H1 (cell line): ENCODE results near the gene SLC22A23. TPM values are rescaled to one million over a fixed set of nuclear protein-coding genes. Genes with fewer than 3 reads are reported as not detected.

Source experiments
- CTCF ChIA-PET: fragments of 300-600 bp; sonication (Branson Sonifier 250); formaldehyde crosslinking; loops from one replicate; lab custom pipeline; 2021; ENCODE audit not compliant: partially characterized antibody; lab: Charles Lee
- POLR2A ChIA-PET: fragments of 300-600 bp; sonication (Branson Sonifier 250); formaldehyde crosslinking; loops from one replicate; lab custom pipeline; 2021; ENCODE audit warnings: inconsistent platforms; ENCODE audit not compliant: partially characterized antibody; lab: Charles Lee
- DNase-seq, 2 experiments: peaks; one replicate each; pipeline versions ENCODE4 v3.0.0 to v3.0.0-alpha.2; 2010 to 2022; ENCODE audit warnings: low spot score in 2 of 2, low read depth in 1 of 2, mixed read lengths in 1 of 2
- FAIRE-seq: peaks from 2 replicates; lab custom pipeline; 2011; peaks lifted over from hg19 to GRCh38; lab: Jason Lieb, UNC
- H2AFZ ChIP-seq: 2 replicates; pipeline ENCODE4 v1.8.1; 2012; ENCODE audit warnings: low read length, inconsistent platforms
- H2AK5ac ChIP-seq: 2 replicates; pipeline ENCODE4 v1.6.1; 2013; ENCODE audit warnings: low read depth, low read length
- H2BK120ac ChIP-seq: replicated peaks from 2 replicates; pipeline ENCODE3; 2013; ENCODE audit warnings: low read depth, low read length, inconsistent platforms
- H2BK12ac ChIP-seq: 2 replicates; pipeline ENCODE4 v1.6.1; 2013; ENCODE audit warnings: low read depth, low read length
- H2BK15ac ChIP-seq: 2 replicates; pipeline ENCODE4 v1.6.1; 2013; ENCODE audit warnings: low read length
- H2BK20ac ChIP-seq: 2 replicates; pipeline ENCODE4 v1.6.1; 2013; ENCODE audit warnings: low read length
- H2BK5ac ChIP-seq: 2 replicates; pipeline ENCODE4 v1.6.1; 2013; ENCODE audit warnings: low read depth, low read length
- H3K14ac ChIP-seq: 2 replicates; pipeline ENCODE4 v1.6.1; 2013; ENCODE audit warnings: inconsistent platforms; ENCODE audit not compliant: insufficient read length
- H3K18ac ChIP-seq: 2 replicates; pipeline ENCODE4 v1.6.1; 2013; ENCODE audit warnings: low read length; ENCODE audit errors: extremely low read depth
- H3K23ac ChIP-seq: 2 replicates; pipeline ENCODE4 v1.6.1; 2013; ENCODE audit warnings: inconsistent platforms; ENCODE audit not compliant: insufficient read length
- H3K23me2 ChIP-seq: 2 replicates; pipeline ENCODE4 v1.6.1; 2013; ENCODE audit warnings: low read depth, low read length
- H3K27ac ChIP-seq: 2 replicates; pipeline ENCODE4 v1.6.1; 2011; ENCODE audit warnings: low read depth, low read length, inconsistent platforms
- H3K27me3 ChIP-seq, 4 experiments: replicated peaks in 1 of 4; 1 replicate in 1 of 4; 2 replicates in 3 of 4; pipeline versions ENCODE4 v1.6.1 to v1.8.1; 2011 to 2013; ENCODE audit warnings: low read length in 3 of 4, mild to moderate bottlenecking in 3 of 4, inconsistent platforms in 2 of 4, mixed read lengths in 2 of 4, moderate library complexity in 1 of 4; ENCODE audit not compliant: control insufficient read depth in 3 of 4, insufficient read depth in 3 of 4; ENCODE audit errors: extremely low read depth in 1 of 4
- H3K36me3 ChIP-seq, 4 experiments: 2 replicates each; pipeline versions ENCODE4 v1.6.1 to v1.8.1; 2011 to 2013; ENCODE audit warnings: mild to moderate bottlenecking in 4 of 4, low read length in 3 of 4, moderate library complexity in 2 of 4, control low read depth in 1 of 4, inconsistent platforms in 1 of 4; ENCODE audit not compliant: insufficient read depth in 4 of 4, control insufficient read depth in 2 of 4
- H3K4ac ChIP-seq: replicated peaks from 2 replicates; pipeline ENCODE3; 2013; ENCODE audit warnings: low read length, low read depth, mixed read lengths, inconsistent platforms; ENCODE audit not compliant: insufficient read length
- H3K4me1 ChIP-seq, 4 experiments: replicated peaks in 1 of 4; 1 replicate in 1 of 4; 2 replicates in 3 of 4; pipeline versions ENCODE4 v1.6.1 to v1.8.1; 2011 to 2013; ENCODE audit warnings: low read length in 3 of 4, inconsistent platforms in 2 of 4, mixed read lengths in 1 of 4; ENCODE audit not compliant: insufficient read depth in 4 of 4, control insufficient read depth in 3 of 4
- H3K4me2 ChIP-seq, 2 experiments: 2 replicates each; pipeline versions ENCODE4 v1.6.1 to v1.8.1; 2011 to 2013; ENCODE audit warnings: low read depth in 2 of 2, low read length in 2 of 2, control low read depth in 1 of 2, inconsistent platforms in 1 of 2, mild to moderate bottlenecking in 1 of 2; ENCODE audit not compliant: insufficient read depth in 1 of 2
- H3K4me3 ChIP-seq, 4 experiments: fragments of 200-600, 300-600 bp in 1 of 4; sonication (generic), shearing (Covaris generic), sonication (Bioruptor Twin) in 1 of 4; 2 replicates each; pipeline versions ENCODE4 v1.5.1 to v1.8.1; 2011 to 2016; ENCODE audit warnings: low read length in 4 of 4, low read depth in 3 of 4, control low read depth in 2 of 4, inconsistent platforms in 2 of 4, mild to moderate bottlenecking in 2 of 4, mixed read lengths in 1 of 4, moderate library complexity in 1 of 4; ENCODE audit not compliant: insufficient read depth in 2 of 4; ENCODE audit errors: extremely low read depth in 1 of 4
- H3K56ac ChIP-seq: replicated peaks from 2 replicates; pipeline ENCODE3; 2013; ENCODE audit warnings: low read depth, mild to moderate bottlenecking, mixed read lengths, low read length, inconsistent platforms; ENCODE audit not compliant: insufficient read length
- H3K79me1 ChIP-seq: 2 replicates; pipeline ENCODE4 v1.6.1; 2013; ENCODE audit warnings: low read depth, low read length, control low read depth
- H3K79me2 ChIP-seq, 2 experiments: 2 replicates each; pipeline versions ENCODE4 v1.6.1 to v1.8.1; 2012 to 2013; ENCODE audit warnings: low read length in 2 of 2, mild to moderate bottlenecking in 2 of 2, inconsistent platforms in 1 of 2; ENCODE audit not compliant: insufficient read depth in 2 of 2, control insufficient read depth in 1 of 2
- H3K9ac ChIP-seq, 4 experiments: replicated peaks in 1 of 4; 1 replicate in 1 of 4; 2 replicates in 3 of 4; pipeline versions ENCODE4 v1.6.1 to v1.8.1; 2011 to 2013; ENCODE audit warnings: low read depth in 3 of 4, low read length in 3 of 4, control low read depth in 2 of 4, mild to moderate bottlenecking in 2 of 4, moderate library complexity in 2 of 4, inconsistent platforms in 1 of 4; ENCODE audit errors: extremely low read depth in 1 of 4
- H3K9me3 ChIP-seq, 2 experiments: 2 replicates each; pipeline versions ENCODE4 v1.6.1 to v1.8.1; 2012 to 2013; ENCODE audit warnings: mild to moderate bottlenecking in 2 of 2, moderate library complexity in 2 of 2, control low read depth in 1 of 2, inconsistent platforms in 1 of 2, low read depth in 1 of 2, low read length in 1 of 2, mixed read lengths in 1 of 2; ENCODE audit not compliant: insufficient read depth in 2 of 2
- H4K20me1 ChIP-seq, 2 experiments: replicated peaks in 1 of 2; 2 replicates each; pipeline versions ENCODE3 to v1.8.1; 2011 to 2013; ENCODE audit warnings: inconsistent platforms in 2 of 2, low read length in 2 of 2, mild to moderate bottlenecking in 1 of 2; ENCODE audit not compliant: insufficient read depth in 2 of 2, control insufficient read depth in 1 of 2
- H4K5ac ChIP-seq: 2 replicates; pipeline ENCODE4 v1.6.1; 2013; ENCODE audit warnings: low read length, low read depth, mixed read lengths, inconsistent platforms; ENCODE audit not compliant: insufficient read length
- H4K8ac ChIP-seq: 2 replicates; pipeline ENCODE4 v1.8.0; 2013; ENCODE audit warnings: mild to moderate bottlenecking, moderate library complexity, low read length, inconsistent platforms; ENCODE audit not compliant: insufficient read depth; ENCODE audit errors: extremely low read depth
- H4K91ac ChIP-seq: replicated peaks from 2 replicates; pipeline ENCODE3; 2013; ENCODE audit warnings: low read length, mixed read lengths, inconsistent platforms; ENCODE audit not compliant: insufficient read length
- CTCF ChIP-seq, 3 experiments: IDR thresholded peaks; 1 replicate in 2 of 3; 2 replicates in 1 of 3; pipeline versions ENCODE4 v1.5.1 to v1.6.1; 2011; ENCODE audit warnings: low read length in 3 of 3, mild to moderate bottlenecking in 3 of 3, inconsistent platforms in 2 of 3, low read depth in 1 of 3, moderate library complexity in 1 of 3; ENCODE audit not compliant: insufficient read depth in 1 of 3; ENCODE audit errors: control extremely low read depth in 1 of 3
- RAD21 ChIP-seq, 2 experiments: IDR thresholded peaks in 1 of 2; conservative IDR thresholded peaks in 1 of 2; 2 replicates each; pipeline ENCODE4 v1.6.1; 2011; ENCODE audit warnings: low read depth in 2 of 2, low read length in 2 of 2, improper control_type of control experiment in 1 of 2, inconsistent platforms in 1 of 2, mild to moderate bottlenecking in 1 of 2, moderate library complexity in 1 of 2
- RNF2 ChIP-seq: fragments of 200-900, 300-1000 bp; sonication (generic); IDR thresholded peaks from 2 replicates; pipeline ENCODE4 v1.7.1; 2016; ENCODE audit warnings: borderline replicate concordance, low read depth, mild to moderate bottlenecking, antibody characterized with exemption, low read length; ENCODE audit not compliant: poor library complexity, severe bottlenecking; ENCODE audit errors: missing control alignments
- whole genome bisulfite sequencing, 2 experiments: shearing (Covaris generic) in 1 of 2; methylation state at CpG; one replicate each; pipeline versions ENCODE4 v1.1.6 to v1.1.7; 2013 to 2015; ENCODE audit warnings: low lambda C conversion rate in 2 of 2, mixed read lengths in 2 of 2, inconsistent platforms in 1 of 2, low coverage in 1 of 2, missing lambda C conversion rate in 1 of 2; ENCODE audit not compliant: insufficient replicate concordance in 2 of 2, insufficient coverage in 1 of 2, insufficient read length in 1 of 2; ENCODE audit errors: extremely low coverage in 1 of 2, missing lambda C conversion rate in 1 of 2; 5-methylcytosine and 5-hydroxymethylcytosine counted together
- polyA plus RNA-seq, 7 experiments: library from polyadenylated mRNA; depleted of rRNA in 3 of 7; stranded (reverse) in 5 of 7; unstranded in 2 of 7; fragments of >200 nt in 5 of 7; fragments of 200-250 nt in 2 of 7; gene quantifications; 1 replicate in 5 of 7; 2 replicates in 1 of 7; 4 replicates in 1 of 7; pipeline versions ENCODE4 v1.2.1 to v1.2.3, GENCODE V29; 2011 to 2013; ENCODE audit warnings: missing spikeins in 2 of 7, mixed read lengths in 2 of 7
- total RNA-seq: library from RNA; stranded (reverse); fragmentation: NEBNext Ultra II Directional; extraction: Animal tissue kit (Norgen Biotek cat#: 25700); gene quantifications from 2 replicates; pipeline ENCODE4 v1.2.1, GENCODE V29; 2021

SLC22A23 gene
- total and polyA plus RNA-seq, 2 of the 8 experiments (the other 6 are each of a cell fraction or from before 2014, with no cell fraction given) = 9.9 to 38.4 TPM

DNA sequence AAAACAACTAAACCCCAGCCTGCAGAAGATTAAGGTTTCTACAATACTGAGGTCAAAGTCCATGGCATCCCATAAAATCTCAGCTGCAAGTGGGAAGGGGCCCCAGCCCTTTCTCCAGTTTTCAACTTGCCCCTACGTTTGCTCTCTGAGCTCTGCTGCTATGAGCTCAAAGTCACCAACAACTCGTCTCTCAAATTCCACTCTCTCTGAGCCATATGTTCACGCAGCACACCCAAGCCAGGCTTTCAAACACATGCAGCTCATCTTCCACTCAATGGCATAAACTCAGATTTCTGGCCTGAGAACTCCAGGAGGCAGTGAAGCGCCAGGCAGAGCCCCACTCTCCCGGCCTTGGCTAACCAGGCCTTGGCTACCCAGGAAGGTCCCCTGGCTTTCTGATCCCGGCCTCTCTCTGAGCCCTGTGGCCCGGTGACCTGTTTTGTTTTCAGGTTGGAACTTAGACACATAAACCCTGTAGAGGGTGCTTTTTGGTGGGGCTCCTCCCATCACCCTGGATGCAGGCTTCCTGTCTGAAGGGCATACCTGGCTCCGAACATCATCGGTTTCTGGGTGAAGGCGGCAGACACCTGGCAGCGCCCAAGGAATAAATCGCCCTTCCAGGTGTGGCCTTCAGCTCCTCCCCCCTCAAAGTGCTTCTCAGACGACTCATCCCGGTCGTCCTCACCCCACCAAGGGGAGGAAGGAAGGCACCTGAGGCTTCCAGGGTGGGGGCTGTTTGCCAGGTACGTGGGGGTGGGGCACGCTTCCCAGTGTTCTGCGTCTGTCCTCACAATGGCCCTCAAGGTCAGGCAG, 12.4 kb downstream of the SLC22A23 start:
- H3K4me2 ChIP-seq = no peak overlapping the region
- H2BK5ac ChIP-seq = peak overlapping the region; percentile 24; the same call in 1 of the 2 replicates
- H3K9me3 ChIP-seq = peaks cover 0 to 3% of the 10 kb centered on the region in 2 experiments; a peak in 2 of 4 replicates
- no peak overlapping the region for H3K4ac ChIP-seq
- 0 out of 2 replicates have a peak overlapping the region, but pooled peaks have one; percentile 13 for H3K18ac ChIP-seq
- no peaks in the 10 kb centered on the region for H3K36me3 ChIP-seq
- no peak overlapping the region for H4K5ac ChIP-seq
- TF ChIP-seq RAD21 (IDR thresholded peaks at IDR 0.05 in 1 of 2, conservative IDR thresholded peaks at IDR 0.05 in 1 of 2; ENCODE audit: low read depth in 2 of 2, low read length in 2 of 2) (0 out of 4 replicates have a peak, but pooled peaks of 1 of the 2 experiments have one; percentile 8), CTCF (IDR thresholded peaks at IDR 0.05; ENCODE audit: control extremely low read depth in 1 of 3, insufficient read depth in 1 of 3, low read depth in 1 of 3, low read length in 3 of 3) (no peak), RNF2 (no peak)
- no peak overlapping the region for H2AFZ ChIP-seq
- H3K79me1 ChIP-seq = peaks cover 7% of the 10 kb centered on the region; the same call in 1 of the 2 replicates
- WGBS, 2 experiments = 72% methylated on average over 16 of the region's 18 CpGs; no CpG with 5 or more reads in 1 of the 2 experiments
- 0 out of 2 replicates have a peak overlapping the region, but pooled peaks have one; percentile 68 for H2BK12ac ChIP-seq
- no peak overlapping the region for H3K14ac ChIP-seq
- no peak overlapping the region for H3K56ac ChIP-seq
- peak overlapping the region; percentile 23; the same call in 1 of the 2 replicates for H2BK20ac ChIP-seq
- CTCF ChIA-PET = interaction anchor here (0.6 to 4.2 kb wide), 13 partner anchors 9 to 96 kb away, joined by 3 to 31 read pairs (median 3); no protein-coding TSS in a partner anchor
- peaks cover 2 to 10% (median 8%) of the 10 kb centered on the region in 4 experiments; a peak in 6 of 7 replicates for H3K4me1 ChIP-seq
- peak overlapping the region; percentile 28; the same call in 1 of the 2 replicates for H2AK5ac ChIP-seq
- H3K4me3 ChIP-seq = no peak overlapping the region
- no peak overlapping the region for H3K23ac ChIP-seq
- no peak overlapping the region for H4K91ac ChIP-seq
- no peak overlapping the region; the same call in 1 of the 2 replicates for H3K27ac ChIP-seq
- H3K79me2 ChIP-seq = peaks cover 12 to 81% of the 10 kb centered on the region in 2 experiments
- H3K23me2 ChIP-seq = no peaks in the 10 kb centered on the region
- FAIRE-seq = no peak
- no peak overlapping the region; the same call in 1 of the 2 replicates for H4K8ac ChIP-seq
- POLR2A ChIA-PET = interaction anchor here (1.0 to 2.1 kb wide), 4 partner anchors 9 to 22 kb away, joined by 3 to 8 read pairs (median 3); no protein-coding TSS in a partner anchor
- no peaks in the 10 kb centered on the region for H3K27me3 ChIP-seq
- no peak overlapping the region for H3K9ac ChIP-seq
- no peak overlapping the region for H2BK120ac ChIP-seq
- peak in 1 of 2 experiments; percentile 27 for DNase-seq
- H4K20me1 ChIP-seq = no peaks in the 10 kb centered on the region
- H2BK15ac ChIP-seq = no peak overlapping the region
